ENCODE measurements around the gene AGBL1.

AGBL1 gene

GRCh38 chr15:86079508-86080266, at the start of gene AGBL1:
TSS of gene AGBL1 (plus strand) at chr15:86079871.
- DNase-seq: no peak

- DNase-seq: no peak
These were observed 44.8 kb upstream of the AGBL1 start for GRCh38 chr15:86034904-86035303.

- DNase-seq: no peak
These were observed 43.4 kb upstream of the AGBL1 start for GRCh38 chr15:86036243-86036642.

- DNase-seq: no peak
These were observed 41.2 kb upstream of the AGBL1 start for GRCh38 chr15:86038491-86038890.

GRCh38 chr15:86040356-86041033, 39.2 kb upstream of the AGBL1 start:
- DNase-seq: no peak

GRCh38 chr15:86041399-86041798, 38.3 kb upstream of the AGBL1 start:
- no peak for DNase-seq

- no peak for DNase-seq
These were observed 37.4 kb upstream of the AGBL1 start for GRCh38 chr15:86042226-86042625.

- no peak for DNase-seq
These were observed 34.7 kb upstream of the AGBL1 start for GRCh38 chr15:86044981-86045380.

GRCh38 chr15:86054338-86054737, 25.3 kb upstream of the AGBL1 start:
- no peak for DNase-seq

GRCh38 chr15:86055688-86056087, 24.0 kb upstream of the AGBL1 start:
- no peak for DNase-seq

- DNase-seq: no peak
These were observed 19.8 kb upstream of the AGBL1 start for GRCh38 chr15:86059851-86060250.

GRCh38 chr15:86060674-86061073, 19.0 kb upstream of the AGBL1 start:
- DNase-seq: no peak

- DNase-seq: no peak
These were observed 18.1 kb upstream of the AGBL1 start for GRCh38 chr15:86061581-86061980.

GRCh38 chr15:86062646-86063243, 16.9 kb upstream of the AGBL1 start:
- no peak for DNase-seq

- DNase-seq: no peak
These were observed 16.1 kb upstream of the AGBL1 start for GRCh38 chr15:86063356-86064095.

- DNase-seq: no peak
These were observed 15.3 kb upstream of the AGBL1 start for GRCh38 chr15:86064326-86064725.

GRCh38 chr15:86066174-86066834, 13.4 kb upstream of the AGBL1 start:
- no peak for DNase-seq

- no peak for DNase-seq
These were observed 6.4 kb upstream of the AGBL1 start for GRCh38 chr15:86073281-86073680.

- DNase-seq: no peak
These were observed 3.2 kb upstream of the AGBL1 start for GRCh38 chr15:86076468-86076867.

- no peak for DNase-seq
These were observed 2.6 kb upstream of the AGBL1 start for GRCh38 chr15:86077070-86077469.

- no peak for DNase-seq
These were observed 631 bp downstream of the AGBL1 start for GRCh38 chr15:86080302-86080701.

- DNase-seq: no peak
These were observed 3.1 kb downstream of the AGBL1 start for GRCh38 chr15:86082619-86083380.

All from NCI-H69 (cell line).